ENCODE data around the gene MED10. TPM values are rescaled to one million over a fixed set of nuclear protein-coding genes. Genes with fewer than 3 reads are reported as not detected.

Gene MED10
- total RNA-seq = 10 to 100 TPM; 48.7 to 52.5 TPM

GRCh38 chr5:6377905-6378765 is at the start of gene MED10:
Gene MED10, minus strand, starts transcription at chr5:6378547. Its CDS starts 64 bp downstream, at chr5:6378483.
- ChIA-PET CTCF (no interaction called here), POLR2A (interaction anchor here (0.6 to 0.8 kb wide), 5 partner anchors 24 to 1106 kb away, joined by 3 to 7 read pairs (median 3); partner anchors contain the start of gene ICE1)

DNA sequence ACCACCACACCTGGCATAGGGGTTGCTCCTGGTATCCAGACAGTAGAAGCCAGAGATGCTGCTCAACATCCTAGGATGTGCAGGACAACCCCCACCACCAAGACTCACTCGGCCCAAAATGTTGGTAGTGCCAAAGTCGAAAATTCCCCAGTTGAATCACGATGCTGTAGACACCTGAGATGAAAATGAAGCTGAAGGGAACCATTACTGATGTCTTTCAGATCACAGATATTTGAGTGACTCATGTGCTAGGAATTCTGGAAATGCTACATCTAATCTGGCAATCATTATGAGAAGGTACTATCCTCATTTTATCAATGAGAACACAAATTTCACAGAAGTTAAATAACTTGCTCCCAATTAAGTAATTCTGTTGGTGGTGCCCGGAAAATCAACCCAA is 49.3 kb upstream of the MED10 start:
- POLR2A ChIA-PET = no interaction called here
- CTCF ChIA-PET = no interaction called here

DNA sequence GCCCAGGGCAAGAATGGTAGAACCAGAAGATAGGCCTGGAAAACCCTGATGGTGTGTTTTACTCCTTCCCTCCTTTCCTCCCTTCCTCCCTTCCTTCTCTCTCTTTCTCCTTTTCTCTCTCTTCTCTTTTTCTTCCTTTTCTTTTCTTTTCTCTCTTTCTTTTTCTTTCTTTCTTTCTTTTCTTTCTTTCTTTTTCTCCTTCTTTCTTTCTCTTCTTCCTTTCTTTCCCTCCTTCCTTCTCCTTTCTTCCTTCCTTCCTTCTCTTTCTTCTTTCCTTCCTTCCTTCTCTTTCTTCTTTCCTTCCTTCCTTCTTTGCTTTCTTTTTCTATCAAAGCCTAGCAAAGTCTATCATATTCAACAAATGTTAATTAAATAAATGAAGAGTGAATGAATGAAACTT is 46.4 kb upstream of the MED10 start:
- POLR2A ChIA-PET = no interaction called here
- CTCF ChIA-PET = no interaction called here

- POLR2A ChIA-PET = no interaction called here
- CTCF ChIA-PET = no interaction called here
These were observed 45.8 kb upstream of the MED10 start for GRCh38 chr5:6424110-6424659.

- POLR2A ChIA-PET = no interaction called here
- CTCF ChIA-PET = no interaction called here
These were observed 45.2 kb upstream of the MED10 start for GRCh38 chr5:6423327-6424109.

- POLR2A ChIA-PET = no interaction called here
- CTCF ChIA-PET = no interaction called here
These were observed 41.0 kb upstream of the MED10 start for GRCh38 chr5:6419340-6419852.

- CTCF ChIA-PET = no interaction called here
- POLR2A ChIA-PET = no interaction called here
These were observed 40.4 kb upstream of the MED10 start for GRCh38 chr5:6418679-6419276.

DNA sequence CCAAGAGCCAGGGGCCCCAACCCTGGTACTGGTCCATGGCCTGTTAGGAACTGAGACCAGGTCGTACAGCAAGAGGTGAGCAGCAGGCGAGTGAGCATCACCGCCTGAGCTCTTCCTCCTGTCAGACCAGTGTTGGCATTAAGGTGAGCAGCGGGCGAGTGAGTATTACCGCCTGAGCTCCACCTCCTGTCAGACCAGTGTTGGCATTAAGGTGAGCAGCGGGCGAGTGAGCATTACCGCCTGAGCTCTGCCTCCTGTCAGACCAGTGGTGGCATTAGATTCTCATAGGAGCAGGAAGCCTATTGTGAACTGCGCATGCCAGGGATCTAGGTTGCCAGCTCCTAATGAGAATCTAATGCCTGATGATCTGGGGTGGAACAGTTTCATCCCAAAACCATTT is 39.3 kb upstream of the MED10 start:
- ChIA-PET CTCF (no interaction called here), POLR2A (no interaction called here)

DNA sequence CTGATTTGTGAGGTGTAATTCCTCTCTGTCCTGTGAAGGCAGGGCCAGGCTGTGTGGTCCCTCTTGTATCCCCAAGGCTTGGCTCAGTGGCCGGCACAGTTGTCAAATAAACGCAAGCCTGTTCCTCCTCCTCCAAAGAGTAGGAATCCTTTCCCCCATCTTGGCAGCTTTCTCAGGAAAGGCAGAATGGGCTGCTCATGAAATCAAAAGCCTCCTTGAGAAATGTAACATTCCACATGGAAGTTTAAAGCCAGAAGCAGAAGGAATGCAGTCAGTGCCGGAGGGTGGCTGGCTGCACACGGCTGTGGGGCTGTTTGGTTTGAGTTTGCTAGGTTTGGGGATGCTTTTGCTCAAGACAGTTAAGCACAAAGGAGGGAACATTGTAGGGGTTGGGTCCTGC is 34.5 kb upstream of the MED10 start:
- ChIA-PET POLR2A (no interaction called here), CTCF (no interaction called here)

DNA sequence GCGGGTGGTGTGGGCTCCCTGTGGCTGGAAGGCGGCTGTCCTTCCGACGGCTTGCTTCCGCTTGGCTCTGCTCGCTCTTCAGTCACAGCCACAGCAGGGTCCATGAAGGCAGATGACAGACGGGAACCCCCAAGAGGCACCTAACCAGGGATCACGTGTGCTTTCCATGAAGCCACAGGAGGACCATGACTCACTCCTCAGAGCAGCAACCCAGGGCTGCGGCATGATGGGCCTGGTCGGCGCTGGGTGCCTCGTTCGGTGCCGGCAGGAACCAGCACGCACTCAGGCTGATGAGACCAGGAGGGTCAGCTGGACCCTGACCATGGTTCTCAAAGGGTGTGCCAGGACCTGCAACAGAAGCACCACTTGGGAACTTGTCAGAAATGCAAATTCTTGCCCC is 32.8 kb upstream of the MED10 start:
- ChIA-PET CTCF (no interaction called here), POLR2A (no interaction called here)

GRCh38 chr5:6410421-6410820 is 32.1 kb upstream of the MED10 start:
- POLR2A ChIA-PET = no interaction called here
- CTCF ChIA-PET = no interaction called here

DNA sequence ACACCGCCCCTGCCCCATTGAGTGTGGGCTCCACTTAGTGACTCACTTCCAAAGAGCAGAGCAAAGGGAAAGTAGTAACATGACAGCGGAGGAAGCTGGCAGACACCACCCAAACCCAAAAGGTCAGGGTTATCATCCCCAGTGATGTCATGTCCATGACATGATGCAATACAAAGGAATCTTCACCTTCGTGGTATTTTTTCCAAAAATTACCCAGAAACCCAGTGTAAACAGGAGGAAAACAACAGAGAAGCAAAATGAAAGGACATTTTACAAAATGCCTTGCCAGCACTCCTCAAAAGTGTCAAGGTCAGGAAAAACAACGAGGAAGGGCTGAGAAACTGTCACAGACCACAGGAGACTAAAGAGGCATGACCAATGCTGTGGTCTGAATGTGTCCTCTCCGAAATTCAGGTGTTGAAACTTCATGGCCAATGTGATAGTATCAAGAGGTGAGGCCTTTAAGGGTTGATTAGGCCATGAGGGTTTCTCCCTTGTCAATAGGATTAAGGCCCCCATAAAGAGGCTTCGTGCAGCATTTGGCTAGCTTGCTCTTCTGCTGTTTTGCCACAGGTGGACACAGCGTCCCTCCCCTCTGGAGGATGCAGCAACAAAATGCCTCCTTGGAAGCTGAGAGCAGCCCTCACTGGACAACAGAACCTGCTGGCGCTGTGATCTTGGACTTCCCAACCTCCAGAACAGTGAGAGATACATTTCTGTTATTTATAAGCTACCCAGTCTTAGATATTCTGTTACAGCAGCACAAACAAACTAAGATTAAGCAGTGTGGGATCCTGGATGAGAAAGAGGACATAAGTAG is 30.5 kb upstream of the MED10 start:
- CTCF ChIA-PET = no interaction called here
- POLR2A ChIA-PET = no interaction called here

DNA sequence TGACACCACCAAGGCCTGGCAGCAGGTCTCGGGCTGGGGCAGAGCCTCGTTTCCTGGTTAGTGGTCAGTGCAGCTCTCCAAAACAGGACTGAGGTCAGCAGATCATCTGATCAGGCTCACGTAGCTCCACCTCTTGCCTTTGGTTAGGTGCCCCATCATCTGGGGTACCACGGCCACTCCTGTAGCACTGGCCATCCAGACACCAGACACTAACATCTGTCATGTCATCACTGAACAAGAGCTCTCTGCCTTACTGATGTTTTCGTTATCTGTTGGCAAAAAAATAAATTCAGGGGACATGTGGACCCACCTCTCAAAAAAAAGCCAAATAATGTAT is 29.9 kb upstream of the MED10 start:
- POLR2A ChIA-PET = no interaction called here

DNA sequence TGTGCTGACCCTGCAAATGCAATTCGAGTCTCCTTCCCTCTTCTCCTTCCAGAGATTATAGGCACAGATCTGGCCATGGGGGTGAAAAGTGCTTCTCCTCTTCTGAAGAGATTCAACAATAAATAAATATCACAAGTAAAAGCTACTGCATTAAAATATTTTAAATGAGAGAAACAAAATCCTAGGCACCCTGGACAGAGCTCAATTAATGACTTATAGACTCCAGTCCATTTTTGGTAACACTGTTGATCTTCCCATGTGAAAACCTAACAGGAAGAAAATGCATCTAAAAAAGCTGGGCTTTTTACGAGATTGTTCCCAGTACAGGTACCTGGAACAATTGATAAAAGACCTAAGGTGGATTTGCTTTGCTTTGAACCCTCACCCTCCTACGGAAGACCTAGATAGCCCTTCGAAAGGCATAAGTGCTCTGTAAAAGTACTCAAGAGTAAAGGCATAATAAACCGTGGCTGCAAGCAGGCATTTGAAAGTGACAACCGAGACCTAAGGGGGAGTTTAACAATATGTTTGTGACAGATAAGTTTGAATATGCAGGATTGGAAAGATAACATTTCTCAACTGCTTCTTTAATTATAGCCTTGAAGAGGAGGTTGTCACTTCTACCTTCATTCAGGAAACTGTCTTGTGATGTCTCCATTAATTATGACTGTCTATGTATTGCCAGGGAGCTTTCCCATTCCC is 29.4 kb upstream of the MED10 start:
- ChIA-PET CTCF (no interaction called here), POLR2A (no interaction called here)

More for the DNA sequence above, 29.9 kb upstream of the MED10 start:
- CTCF ChIA-PET = no interaction called here

DNA sequence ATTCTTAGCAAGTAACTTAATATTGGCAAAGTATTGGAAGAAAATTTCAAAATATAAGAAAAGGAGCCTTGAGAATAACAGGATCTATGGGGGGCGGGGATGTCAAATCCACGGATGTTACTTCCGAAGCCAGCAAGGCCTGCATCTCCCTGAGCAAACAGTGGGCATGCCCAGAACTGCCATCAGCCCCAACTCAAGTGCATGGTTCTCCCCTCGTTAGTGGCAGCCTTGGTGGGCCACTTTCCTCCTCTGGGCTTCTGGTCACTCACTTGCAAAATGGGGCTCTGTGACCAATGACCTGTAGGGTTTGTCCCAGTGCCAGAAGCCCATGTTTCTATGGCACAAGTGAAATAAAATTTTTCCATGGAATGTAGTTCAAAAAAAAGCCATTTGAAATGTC is 27.2 kb upstream of the MED10 start:
- POLR2A ChIA-PET = no interaction called here

DNA sequence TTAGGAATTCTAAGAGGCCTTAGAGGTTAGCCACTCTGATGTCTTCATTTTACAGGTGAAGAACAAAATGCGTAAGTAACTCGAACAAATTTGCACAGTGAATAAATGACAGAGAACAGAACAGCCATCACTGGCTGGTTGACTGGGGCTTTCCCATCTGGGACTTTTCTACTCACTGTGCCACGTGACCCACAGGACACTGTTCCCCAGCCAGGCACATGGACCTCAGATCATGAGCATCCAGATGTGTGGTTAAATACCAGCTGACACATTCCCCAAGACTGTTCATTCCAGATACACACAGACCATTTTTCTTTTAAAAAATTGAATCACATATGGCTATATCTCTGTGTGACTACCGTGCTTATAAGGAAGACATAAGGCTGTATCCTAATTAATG is 25.8 kb upstream of the MED10 start:
- POLR2A ChIA-PET = no interaction called here
- CTCF ChIA-PET = no interaction called here

More for the DNA sequence above, 27.2 kb upstream of the MED10 start:
- CTCF ChIA-PET = no interaction called here

DNA sequence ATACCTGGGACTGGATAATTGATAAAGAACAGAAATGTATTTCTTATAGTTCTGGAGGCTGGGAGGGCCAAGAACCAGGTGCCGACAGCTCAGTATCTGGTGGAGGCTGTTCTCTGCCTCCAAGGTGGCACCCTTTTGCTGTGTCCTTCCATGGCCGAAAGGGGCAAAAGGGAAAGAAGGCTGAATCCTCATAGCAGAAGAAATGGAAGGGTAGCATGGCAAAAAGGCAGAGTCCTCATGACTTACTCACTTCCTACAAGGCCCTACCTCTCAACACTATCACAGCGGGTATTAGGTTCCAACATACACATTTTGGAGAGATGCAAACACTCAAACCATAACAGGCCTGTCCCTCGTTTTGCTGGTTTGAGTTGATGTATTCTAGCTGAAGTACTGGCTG is 25.1 kb upstream of the MED10 start:
- POLR2A ChIA-PET = no interaction called here
- CTCF ChIA-PET = no interaction called here

- ChIA-PET POLR2A (no interaction called here), CTCF (no interaction called here)
These were observed 24.6 kb upstream of the MED10 start for GRCh38 chr5:6402939-6403338.

DNA sequence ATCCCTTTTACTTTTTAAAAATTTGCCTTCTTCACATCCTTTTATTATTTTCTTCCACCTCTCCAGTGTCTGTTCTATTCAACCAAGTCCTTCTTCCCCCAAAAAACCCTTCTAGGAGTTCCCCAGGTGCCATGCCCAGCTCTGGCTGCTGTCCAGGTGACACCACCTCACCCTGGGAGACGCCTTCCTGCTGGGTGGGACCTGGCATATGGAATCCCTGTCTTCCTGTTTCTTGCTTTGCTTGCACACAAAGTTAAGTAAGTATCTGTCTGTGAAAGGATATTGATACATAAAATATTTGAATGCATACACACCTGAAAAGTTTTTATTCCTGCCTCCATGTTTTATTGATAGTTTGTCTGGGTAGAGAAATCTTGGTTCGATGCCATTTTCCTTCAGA is 23.1 kb upstream of the MED10 start:
- CTCF ChIA-PET = no interaction called here
- POLR2A ChIA-PET = no interaction called here
